HG03159 (cell line): Measurements from ENCODE around the gene UGT1A4.
"Not testable (repeated sequence)": the region's sequence is repeated elsewhere in the genome, so short reads cannot be mapped to it uniquely, and the experiment has no call there.

Experiments
- ATAC-seq: cut with Tn5 transposase; IDR thresholded peaks from one replicate; pipeline ENCODE4 v1.9.1; 2021; ENCODE audit warnings: mild to moderate bottlenecking, moderate library complexity; ENCODE audit not compliant: unreplicated experiment

The UGT1A4 gene

GRCh38 chr2:233746475-233747282, 28.1 kb downstream of the UGT1A4 start:
- ATAC-seq = no peak

- ATAC-seq = no peak
Observed at GRCh38 chr2:233747283-233747544, 28.7 kb downstream of the UGT1A4 start.

- ATAC-seq = not testable (repeated sequence)
Observed at GRCh38 chr2:233750689-233751088, 32.2 kb downstream of the UGT1A4 start.

- ATAC-seq = not testable (repeated sequence)
Observed at GRCh38 chr2:233751212-233752009, 32.9 kb downstream of the UGT1A4 start.

- ATAC-seq = no peak
Observed at GRCh38 chr2:233754872-233755611, 36.5 kb downstream of the UGT1A4 start.

GRCh38 chr2:233756429-233757081, 38.0 kb downstream of the UGT1A4 start:
- no peak for ATAC-seq

GRCh38 chr2:233758141-233758540, 39.6 kb downstream of the UGT1A4 start:
- no peak for ATAC-seq

- ATAC-seq = no peak
Observed at GRCh38 chr2:233758849-233759248, 40.3 kb downstream of the UGT1A4 start.

- ATAC-seq = no peak
Observed at GRCh38 chr2:233760043-233760442, 41.5 kb downstream of the UGT1A4 start, which contains the start of gene UGT1A1. Gene UGT1A1, plus strand, starts transcription at chr2:233760270. Its CDS starts 18 bp downstream, at chr2:233760288.

GRCh38 chr2:233761040-233761769, 42.7 kb downstream of the UGT1A4 start:
- no peak for ATAC-seq

- no peak for ATAC-seq
Observed at GRCh38 chr2:233764264-233764663, 45.7 kb downstream of the UGT1A4 start.

GRCh38 chr2:233764761-233765160, 46.2 kb downstream of the UGT1A4 start:
- no peak for ATAC-seq

- ATAC-seq = no peak
Observed at GRCh38 chr2:233766416-233766815, 47.9 kb downstream of the UGT1A4 start.

GRCh38 chr2:233768076-233768475, 49.5 kb downstream of the UGT1A4 start:
- no peak for ATAC-seq

- no peak for ATAC-seq
Observed at GRCh38 chr2:233769260-233769659, 50.7 kb downstream of the UGT1A4 start.

- no peak for ATAC-seq
Observed at GRCh38 chr2:233772153-233772552, 53.6 kb downstream of the UGT1A4 start.

- no peak for ATAC-seq
Observed at GRCh38 chr2:233772583-233772982, 54.0 kb downstream of the UGT1A4 start.

- ATAC-seq = no peak
Observed at GRCh38 chr2:233773854-233774253, 55.3 kb downstream of the UGT1A4 start.

- ATAC-seq = no peak
Observed at GRCh38 chr2:233775414-233775813, 56.9 kb downstream of the UGT1A4 start.

GRCh38 chr2:233778030-233778429, 59.5 kb downstream of the UGT1A4 start, which contains the start of gene MROH2A:
Gene MROH2A, plus strand, starts transcription at chr2:233778330. Its CDS starts 1,029 bp downstream, at chr2:233779359.
- ATAC-seq = no peak
